Fibroblast of villous mesenchyme (primary cell): ENCODE results near the gene IL1RN. TPM values are rescaled to one million over a fixed set of nuclear protein-coding genes. Genes with fewer than 3 reads are reported as not detected.

Experiments
- DNase-seq: peaks from one replicate; pipeline ENCODE4 v3.0.0-alpha.2; 2010; ENCODE audit warnings: low read depth
- H3K4me3 ChIP-seq: 2 replicates; pipeline ENCODE4 v1.5.1; 2011; ENCODE audit warnings: low read depth, mild to moderate bottlenecking, low read length
- CTCF ChIP-seq: IDR thresholded peaks from 2 replicates; pipeline ENCODE4 v1.5.1; 2012; ENCODE audit warnings: low read depth, mild to moderate bottlenecking, low read length; ENCODE audit not compliant: insufficient read depth
- total RNA-seq: library from RNA; depleted of rRNA; stranded (reverse); fragments of >200 nt; gene quantifications from 2 replicates; pipeline ENCODE4 v1.2.3, GENCODE V29; 2012

Gene IL1RN
- total RNA-seq, 1 donor, result not detected

- no peak overlapping the region for H3K4me3 ChIP-seq
- DNase-seq, result no peak
- no peak for TF ChIP-seq CTCF
These were observed 40.6 kb downstream of the IL1RN start for GRCh38 chr2:113167962-113168340.

- no peak for TF ChIP-seq CTCF
- DNase-seq, result no peak
- H3K4me3 ChIP-seq, result no peak overlapping the region
These were observed 41.7 kb downstream of the IL1RN start for GRCh38 chr2:113169002-113169530.

DNA sequence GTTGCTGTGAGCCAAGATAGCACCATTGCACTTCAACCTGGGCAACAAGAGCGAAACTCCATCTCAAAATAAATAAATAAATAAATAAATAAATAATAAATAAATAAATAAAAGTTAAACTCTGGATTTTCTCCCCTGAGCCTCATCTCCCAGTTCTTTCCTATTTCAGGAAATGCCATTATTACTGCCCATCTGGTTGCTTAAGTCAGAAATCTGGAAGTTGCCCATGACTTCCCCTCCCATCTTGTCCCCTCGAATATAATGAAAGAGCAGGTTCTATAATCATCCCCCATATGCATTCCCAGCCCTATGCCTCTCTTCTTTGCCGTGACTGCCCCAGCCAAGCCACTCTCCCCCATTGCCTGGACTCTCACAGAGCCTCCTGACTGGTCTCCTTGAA, 42.2 kb downstream of the IL1RN start:
- DNase-seq, result no peak
- no peak for TF ChIP-seq CTCF
- no peak overlapping the region for H3K4me3 ChIP-seq

DNA sequence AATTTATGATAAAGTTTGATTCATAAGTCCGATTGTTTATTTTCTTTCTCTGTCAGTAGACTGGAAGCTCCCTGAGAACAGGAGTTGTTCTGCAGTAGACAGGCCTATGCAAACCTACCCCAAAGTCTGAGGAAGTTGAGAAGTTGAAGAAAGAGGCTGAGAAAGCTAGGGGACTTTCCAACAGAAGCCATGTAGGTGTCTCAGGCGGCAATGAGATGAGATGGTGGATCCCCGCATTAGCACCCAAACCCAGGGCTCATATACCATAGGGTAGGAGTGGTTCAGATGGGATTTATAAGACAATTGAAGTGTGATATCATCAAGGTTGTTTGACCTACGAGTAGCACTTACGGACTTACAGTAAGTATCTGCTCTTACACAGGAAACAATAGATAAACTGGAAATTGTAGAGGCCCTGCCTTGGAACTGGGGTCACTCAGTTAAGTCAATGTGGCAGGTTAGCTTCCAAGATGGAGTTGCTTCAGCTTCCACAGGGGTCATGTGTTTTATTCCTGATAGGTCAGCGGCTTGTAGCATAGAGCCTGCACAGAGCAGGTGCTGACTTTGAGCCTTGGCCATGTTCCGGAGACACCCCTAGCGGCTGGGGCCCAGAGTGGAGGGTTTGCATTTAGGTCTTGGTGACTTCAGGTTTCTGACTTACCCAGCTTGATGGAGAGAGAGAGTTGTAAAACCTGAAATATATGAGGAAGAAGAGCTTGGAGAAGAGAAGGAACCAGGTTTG, 44.1 kb downstream of the IL1RN start:
- TF ChIP-seq CTCF, result no peak
- no peak for DNase-seq
- H3K4me3 ChIP-seq, result no peak overlapping the region

- no peak overlapping the region for H3K4me3 ChIP-seq
- DNase-seq, result no peak
- no peak for TF ChIP-seq CTCF
These were observed 45.5 kb downstream of the IL1RN start for GRCh38 chr2:113172721-113173541.

- DNase-seq, result no peak
These were observed 46.4 kb downstream of the IL1RN start, which contains the start of gene PSD4 for GRCh38 chr2:113173542-113174375. TSS of gene PSD4 (plus strand) at chr2:113173971. CDS start at chr2:113182457, 8,486 bp downstream.

More at GRCh38 chr2:113173542-113174375, 46.4 kb downstream of the IL1RN start, which contains the start of gene PSD4:
- no peak within 1 kb of the TSS for H3K4me3 ChIP-seq
- TF ChIP-seq CTCF, result no peak
